H1 (cell line): Measurements from ENCODE around the gene TFB1M. TPM values are rescaled to one million over a fixed set of nuclear protein-coding genes. Genes with fewer than 3 reads are reported as not detected.

Source experiments
- CTCF ChIA-PET: fragments of 300-600 bp; sonication (Branson Sonifier 250); formaldehyde crosslinking; loops from one replicate; lab custom pipeline; 2021; ENCODE audit not compliant: partially characterized antibody; lab: Charles Lee
- POLR2A ChIA-PET: fragments of 300-600 bp; sonication (Branson Sonifier 250); formaldehyde crosslinking; loops from one replicate; lab custom pipeline; 2021; ENCODE audit warnings: inconsistent platforms; ENCODE audit not compliant: partially characterized antibody; lab: Charles Lee
- DNase-seq, 2 experiments: peaks; one replicate each; pipeline versions ENCODE4 v3.0.0 to v3.0.0-alpha.2; 2010 to 2022; ENCODE audit warnings: low spot score in 2 of 2, low read depth in 1 of 2, mixed read lengths in 1 of 2
- FAIRE-seq: peaks from 2 replicates; lab custom pipeline; 2011; peaks lifted over from hg19 to GRCh38; lab: Jason Lieb, UNC
- H2AFZ ChIP-seq: 2 replicates; pipeline ENCODE4 v1.8.1; 2012; ENCODE audit warnings: low read length, inconsistent platforms
- H2AK5ac ChIP-seq: 2 replicates; pipeline ENCODE4 v1.6.1; 2013; ENCODE audit warnings: low read depth, low read length
- H2BK120ac ChIP-seq: replicated peaks from 2 replicates; pipeline ENCODE3; 2013; ENCODE audit warnings: low read depth, low read length, inconsistent platforms
- H2BK12ac ChIP-seq: 2 replicates; pipeline ENCODE4 v1.6.1; 2013; ENCODE audit warnings: low read depth, low read length
- H2BK15ac ChIP-seq: 2 replicates; pipeline ENCODE4 v1.6.1; 2013; ENCODE audit warnings: low read length
- H2BK20ac ChIP-seq: 2 replicates; pipeline ENCODE4 v1.6.1; 2013; ENCODE audit warnings: low read length
- H2BK5ac ChIP-seq: 2 replicates; pipeline ENCODE4 v1.6.1; 2013; ENCODE audit warnings: low read depth, low read length
- H3K14ac ChIP-seq: 2 replicates; pipeline ENCODE4 v1.6.1; 2013; ENCODE audit warnings: inconsistent platforms; ENCODE audit not compliant: insufficient read length
- H3K18ac ChIP-seq: 2 replicates; pipeline ENCODE4 v1.6.1; 2013; ENCODE audit warnings: low read length; ENCODE audit errors: extremely low read depth
- H3K23ac ChIP-seq: 2 replicates; pipeline ENCODE4 v1.6.1; 2013; ENCODE audit warnings: inconsistent platforms; ENCODE audit not compliant: insufficient read length
- H3K23me2 ChIP-seq: 2 replicates; pipeline ENCODE4 v1.6.1; 2013; ENCODE audit warnings: low read depth, low read length
- H3K27ac ChIP-seq: 2 replicates; pipeline ENCODE4 v1.6.1; 2011; ENCODE audit warnings: low read depth, low read length, inconsistent platforms
- H3K27me3 ChIP-seq, 4 experiments: replicated peaks in 1 of 4; 1 replicate in 1 of 4; 2 replicates in 3 of 4; pipeline versions ENCODE4 v1.6.1 to v1.8.1; 2011 to 2013; ENCODE audit warnings: low read length in 3 of 4, mild to moderate bottlenecking in 3 of 4, inconsistent platforms in 2 of 4, mixed read lengths in 2 of 4, moderate library complexity in 1 of 4; ENCODE audit not compliant: control insufficient read depth in 3 of 4, insufficient read depth in 3 of 4; ENCODE audit errors: extremely low read depth in 1 of 4
- H3K36me3 ChIP-seq, 4 experiments: 2 replicates each; pipeline versions ENCODE4 v1.6.1 to v1.8.1; 2011 to 2013; ENCODE audit warnings: mild to moderate bottlenecking in 4 of 4, low read length in 3 of 4, moderate library complexity in 2 of 4, control low read depth in 1 of 4, inconsistent platforms in 1 of 4; ENCODE audit not compliant: insufficient read depth in 4 of 4, control insufficient read depth in 2 of 4
- H3K4ac ChIP-seq: replicated peaks from 2 replicates; pipeline ENCODE3; 2013; ENCODE audit warnings: low read length, low read depth, mixed read lengths, inconsistent platforms; ENCODE audit not compliant: insufficient read length
- H3K4me1 ChIP-seq, 4 experiments: replicated peaks in 1 of 4; 1 replicate in 1 of 4; 2 replicates in 3 of 4; pipeline versions ENCODE4 v1.6.1 to v1.8.1; 2011 to 2013; ENCODE audit warnings: low read length in 3 of 4, inconsistent platforms in 2 of 4, mixed read lengths in 1 of 4; ENCODE audit not compliant: insufficient read depth in 4 of 4, control insufficient read depth in 3 of 4
- H3K4me2 ChIP-seq, 2 experiments: 2 replicates each; pipeline versions ENCODE4 v1.6.1 to v1.8.1; 2011 to 2013; ENCODE audit warnings: low read depth in 2 of 2, low read length in 2 of 2, control low read depth in 1 of 2, inconsistent platforms in 1 of 2, mild to moderate bottlenecking in 1 of 2; ENCODE audit not compliant: insufficient read depth in 1 of 2
- H3K4me3 ChIP-seq, 4 experiments: fragments of 200-600, 300-600 bp in 1 of 4; sonication (generic), shearing (Covaris generic), sonication (Bioruptor Twin) in 1 of 4; 2 replicates each; pipeline versions ENCODE4 v1.5.1 to v1.8.1; 2011 to 2016; ENCODE audit warnings: low read length in 4 of 4, low read depth in 3 of 4, control low read depth in 2 of 4, inconsistent platforms in 2 of 4, mild to moderate bottlenecking in 2 of 4, mixed read lengths in 1 of 4, moderate library complexity in 1 of 4; ENCODE audit not compliant: insufficient read depth in 2 of 4; ENCODE audit errors: extremely low read depth in 1 of 4
- H3K56ac ChIP-seq: replicated peaks from 2 replicates; pipeline ENCODE3; 2013; ENCODE audit warnings: low read depth, mild to moderate bottlenecking, mixed read lengths, low read length, inconsistent platforms; ENCODE audit not compliant: insufficient read length
- H3K79me1 ChIP-seq: 2 replicates; pipeline ENCODE4 v1.6.1; 2013; ENCODE audit warnings: low read depth, low read length, control low read depth
- H3K79me2 ChIP-seq, 2 experiments: 2 replicates each; pipeline versions ENCODE4 v1.6.1 to v1.8.1; 2012 to 2013; ENCODE audit warnings: low read length in 2 of 2, mild to moderate bottlenecking in 2 of 2, inconsistent platforms in 1 of 2; ENCODE audit not compliant: insufficient read depth in 2 of 2, control insufficient read depth in 1 of 2
- H3K9ac ChIP-seq, 4 experiments: replicated peaks in 1 of 4; 1 replicate in 1 of 4; 2 replicates in 3 of 4; pipeline versions ENCODE4 v1.6.1 to v1.8.1; 2011 to 2013; ENCODE audit warnings: low read depth in 3 of 4, low read length in 3 of 4, control low read depth in 2 of 4, mild to moderate bottlenecking in 2 of 4, moderate library complexity in 2 of 4, inconsistent platforms in 1 of 4; ENCODE audit errors: extremely low read depth in 1 of 4
- H3K9me3 ChIP-seq, 2 experiments: 2 replicates each; pipeline versions ENCODE4 v1.6.1 to v1.8.1; 2012 to 2013; ENCODE audit warnings: mild to moderate bottlenecking in 2 of 2, moderate library complexity in 2 of 2, control low read depth in 1 of 2, inconsistent platforms in 1 of 2, low read depth in 1 of 2, low read length in 1 of 2, mixed read lengths in 1 of 2; ENCODE audit not compliant: insufficient read depth in 2 of 2
- H4K20me1 ChIP-seq, 2 experiments: replicated peaks in 1 of 2; 2 replicates each; pipeline versions ENCODE3 to v1.8.1; 2011 to 2013; ENCODE audit warnings: inconsistent platforms in 2 of 2, low read length in 2 of 2, mild to moderate bottlenecking in 1 of 2; ENCODE audit not compliant: insufficient read depth in 2 of 2, control insufficient read depth in 1 of 2
- H4K5ac ChIP-seq: 2 replicates; pipeline ENCODE4 v1.6.1; 2013; ENCODE audit warnings: low read length, low read depth, mixed read lengths, inconsistent platforms; ENCODE audit not compliant: insufficient read length
- H4K8ac ChIP-seq: 2 replicates; pipeline ENCODE4 v1.8.0; 2013; ENCODE audit warnings: mild to moderate bottlenecking, moderate library complexity, low read length, inconsistent platforms; ENCODE audit not compliant: insufficient read depth; ENCODE audit errors: extremely low read depth
- H4K91ac ChIP-seq: replicated peaks from 2 replicates; pipeline ENCODE3; 2013; ENCODE audit warnings: low read length, mixed read lengths, inconsistent platforms; ENCODE audit not compliant: insufficient read length
- BRCA1 ChIP-seq: IDR thresholded peaks from 2 replicates; pipeline ENCODE4 v1.6.1; 2012; ENCODE audit warnings: low read depth, low read length, improper control_type of control experiment
- CHD2 ChIP-seq: IDR thresholded peaks from 2 replicates; pipeline ENCODE4 v1.6.1; 2012; ENCODE audit warnings: low read length, improper control_type of control experiment
- CREB1 ChIP-seq: IDR thresholded peaks from 2 replicates; pipeline ENCODE4 v1.6.1; 2012; ENCODE audit warnings: inconsistent platforms
- JUN ChIP-seq: IDR thresholded peaks from 2 replicates; pipeline ENCODE4 v1.6.1; 2011; ENCODE audit warnings: low read depth, mild to moderate bottlenecking, improper control_type of control experiment, low read length
- JUND ChIP-seq: IDR thresholded peaks from 2 replicates; pipeline ENCODE4 v1.6.1; 2011; ENCODE audit warnings: mild to moderate bottlenecking, improper control_type of control experiment, low read length
- KDM1A ChIP-seq: fragments of 200-600, 300-600 bp; sonication (generic); IDR thresholded peaks from 2 replicates; pipeline ENCODE4 v1.7.1; 2016; ENCODE audit warnings: mild to moderate bottlenecking, low read length, borderline replicate concordance
- POU5F1 ChIP-seq: IDR thresholded peaks from 2 replicates; pipeline ENCODE4 v1.6.1; 2011; ENCODE audit warnings: low read depth, mild to moderate bottlenecking, low read length, moderate library complexity
- RXRA ChIP-seq: IDR thresholded peaks from 2 replicates; pipeline ENCODE4 v1.6.1; 2011; ENCODE audit warnings: low read depth, mild to moderate bottlenecking, low read length, moderate library complexity; ENCODE audit not compliant: insufficient read depth
- SRF ChIP-seq: IDR thresholded peaks from 2 replicates; pipeline ENCODE4 v1.6.1; 2011; ENCODE audit warnings: mild to moderate bottlenecking, low read depth, low read length, moderate library complexity
- TAF1 ChIP-seq: IDR thresholded peaks from 2 replicates; pipeline ENCODE4 v1.6.1; 2011; ENCODE audit warnings: mild to moderate bottlenecking, low read depth, low read length
- TBP ChIP-seq: IDR thresholded peaks from 2 replicates; pipeline ENCODE4 v1.6.1; 2011; ENCODE audit warnings: low read depth, low read length, improper control_type of control experiment
- YY1 ChIP-seq: IDR thresholded peaks from 2 replicates; pipeline ENCODE4 v1.6.1; 2011; ENCODE audit warnings: low read depth, mild to moderate bottlenecking, low read length
- WGBS, 2 experiments: shearing (Covaris generic) in 1 of 2; methylation state at CpG; one replicate each; pipeline versions ENCODE4 v1.1.6 to v1.1.7; 2013 to 2015; ENCODE audit warnings: low lambda C conversion rate in 2 of 2, mixed read lengths in 2 of 2, inconsistent platforms in 1 of 2, low coverage in 1 of 2, missing lambda C conversion rate in 1 of 2; ENCODE audit not compliant: insufficient replicate concordance in 2 of 2, insufficient coverage in 1 of 2, insufficient read length in 1 of 2; ENCODE audit errors: extremely low coverage in 1 of 2, missing lambda C conversion rate in 1 of 2; 5-methylcytosine and 5-hydroxymethylcytosine counted together
- polyA plus RNA-seq, 7 experiments: library from polyadenylated mRNA; depleted of rRNA in 3 of 7; stranded (reverse) in 5 of 7; unstranded in 2 of 7; fragments of >200 nt in 5 of 7; fragments of 200-250 nt in 2 of 7; gene quantifications; 1 replicate in 5 of 7; 2 replicates in 1 of 7; 4 replicates in 1 of 7; pipeline versions ENCODE4 v1.2.1 to v1.2.3, GENCODE V29; 2011 to 2013; ENCODE audit warnings: missing spikeins in 2 of 7, mixed read lengths in 2 of 7
- total RNA-seq: library from RNA; stranded (reverse); fragmentation: NEBNext Ultra II Directional; extraction: Animal tissue kit (Norgen Biotek cat#: 25700); gene quantifications from 2 replicates; pipeline ENCODE4 v1.2.1, GENCODE V29; 2021
- TF ChIP-seq, protein P1 (sequence below): IDR thresholded peaks from 2 replicates; pipeline ENCODE4 v1.6.1; 2011; ENCODE audit warnings: low read depth, mild to moderate bottlenecking, low read length; ENCODE audit not compliant: insufficient read depth

The TFB1M gene
- total and polyA plus RNA-seq, 2 of the 8 experiments (the other 6 are each of a cell fraction or from before 2014, with no cell fraction given), result 28.2 to 49.4 TPM

DNA sequence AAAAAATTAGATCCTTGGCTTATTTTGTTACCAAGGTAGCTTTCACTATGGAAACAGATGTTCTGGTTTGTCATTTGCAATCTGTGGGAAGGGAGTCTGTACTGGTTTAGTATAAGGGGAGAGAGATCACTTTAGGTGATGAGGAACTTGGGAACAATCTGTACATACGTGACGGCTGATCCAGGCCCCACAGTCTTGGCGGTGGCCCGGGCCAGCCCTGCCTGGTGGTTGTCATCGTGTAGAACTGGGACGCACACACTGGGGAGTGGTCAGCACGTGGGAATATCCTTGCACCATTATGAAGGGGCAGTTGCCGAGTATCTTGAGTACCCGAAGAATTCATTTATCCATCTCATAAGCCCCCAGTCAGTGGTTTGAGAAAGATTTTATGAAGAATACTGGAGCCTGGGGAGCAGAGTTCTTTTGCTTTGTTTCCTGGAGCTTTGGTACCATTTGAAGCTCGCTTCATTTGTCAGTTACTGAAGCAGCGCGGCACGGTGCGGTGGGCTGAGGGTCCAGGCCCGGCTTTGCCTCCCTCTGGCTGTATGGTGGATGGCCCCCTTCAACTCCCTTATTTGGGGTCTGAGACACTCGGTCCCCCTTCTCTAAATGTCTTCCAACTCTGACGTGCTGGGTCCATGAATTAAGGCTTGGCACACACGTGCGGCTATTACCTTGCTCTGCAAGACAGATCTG is 73.2 kb downstream of the TFB1M start:
- Histone ChIP-seq H3K79me2 (no peaks in the 10 kb centered on the region), H3K4me3 (no peak overlapping the region), H3K27me3 (no peaks in the 10 kb centered on the region), H3K79me1 (no peaks in the 10 kb centered on the region), H3K9ac (no peak overlapping the region), H4K5ac (no peak overlapping the region), H3K23me2 (no peaks in the 10 kb centered on the region), H3K4ac (no peak overlapping the region), H2BK120ac (no peak overlapping the region), H3K4me1 (no peaks in the 10 kb centered on the region), H3K56ac (no peak overlapping the region), H4K91ac (no peak overlapping the region), H4K8ac (no peak overlapping the region), H4K20me1 (no peaks in the 10 kb centered on the region), H2BK12ac (no peak overlapping the region), H3K27ac (no peak overlapping the region), H3K23ac (no peak overlapping the region), H3K4me2 (no peak overlapping the region), H3K14ac (no peak overlapping the region), H2BK15ac (no peak overlapping the region), H2BK20ac (no peak overlapping the region), H3K9me3 (peaks cover 13 to 19% of the 10 kb centered on the region in 2 experiments), H2AK5ac (no peak overlapping the region), H2BK5ac (no peak overlapping the region), H2AFZ (no peak overlapping the region), H3K36me3 (peaks cover under 1 to 27% (median 10%) of the 10 kb centered on the region in 4 experiments; a peak in 5 of 8 replicates), H3K18ac (no peak overlapping the region)
- DNase-seq (no peak), FAIRE-seq (no peak)
- CTCF ChIA-PET, result interaction anchor here (0.5 to 8.9 kb wide), 8 partner anchors 9 to 313 kb away, joined by 3 to 72 read pairs (median 4); no protein-coding TSS in a partner anchor
- WGBS, 2 experiments, result 91% methylated on average over 19 of the region's 19 CpGs; no CpG with 5 or more reads in 1 of the 2 experiments
- POLR2A ChIA-PET, result interaction anchor here (0.8 to 1.1 kb wide), 3 partner anchors 10 to 160 kb away, joined by 3 read pairs; no protein-coding TSS in a partner anchor
- TF ChIP-seq SRF, result no peak
- TF ChIP-seq TBP, result no peak
- TF ChIP-seq CHD2, result no peak
- no peak for TF ChIP-seq JUN
- no peak for TF ChIP-seq BRCA1
- no peak for TF ChIP-seq YY1
- no peak for TF ChIP-seq JUND
- TF ChIP-seq, protein P1, sequence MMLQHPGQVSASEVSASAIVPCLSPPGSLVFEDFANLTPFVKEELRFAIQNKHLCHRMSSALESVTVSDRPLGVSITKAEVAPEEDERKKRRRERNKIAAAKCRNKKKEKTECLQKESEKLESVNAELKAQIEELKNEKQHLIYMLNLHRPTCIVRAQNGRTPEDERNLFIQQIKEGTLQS, result no peak
- no peak for TF ChIP-seq CREB1
- TF ChIP-seq KDM1A, result no peak
- no peak for TF ChIP-seq POU5F1
- no peak for TF ChIP-seq RXRA
- no peak for TF ChIP-seq TAF1
